HG03066 (cell line): ENCODE results near the gene HES6.
"Not testable (repeated sequence)": the region's sequence is repeated elsewhere in the genome, so short reads cannot be mapped to it uniquely, and the experiment has no call there.

Experiments used
- ATAC-seq: cut with Tn5 transposase; IDR thresholded peaks from one replicate; pipeline ENCODE4 v1.9.1; 2021; ENCODE audit warnings: low read depth; ENCODE audit not compliant: unreplicated experiment

Gene HES6

DNA sequence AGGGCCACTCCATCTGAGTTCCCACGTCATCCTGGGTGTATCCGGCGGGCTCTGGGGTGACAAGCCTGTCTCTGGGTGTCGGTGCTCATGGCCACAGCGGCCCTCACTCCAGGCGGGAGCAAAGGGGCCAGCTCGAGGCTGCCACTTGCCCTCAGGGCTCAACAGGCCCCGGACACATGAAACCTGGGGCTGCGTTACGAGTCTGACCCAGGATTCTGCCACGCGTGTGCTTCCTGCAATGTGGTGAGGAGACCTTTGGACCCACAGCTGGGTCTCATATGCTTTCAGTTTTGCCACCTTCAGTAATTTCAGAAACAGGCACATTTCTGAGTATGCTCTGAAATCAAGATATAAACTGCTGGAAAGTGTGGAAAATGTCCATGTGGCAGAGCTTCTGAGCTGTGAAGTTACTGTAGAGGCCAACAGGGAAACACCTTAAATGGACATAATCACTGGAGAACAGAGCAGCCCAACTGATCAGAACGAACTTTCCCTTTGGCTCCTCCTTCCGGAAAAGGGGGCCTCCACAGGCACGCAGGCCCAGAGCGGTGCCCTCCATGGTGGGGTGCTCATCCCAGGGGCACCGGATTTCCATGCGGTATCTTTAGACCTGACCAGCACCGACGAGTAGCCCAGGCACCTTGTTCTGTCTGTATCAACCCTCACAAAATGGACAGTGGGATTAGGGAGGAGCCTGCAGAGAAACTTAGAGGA is 34.5 kb upstream of the HES6 start:
- ATAC-seq = no peak

DNA sequence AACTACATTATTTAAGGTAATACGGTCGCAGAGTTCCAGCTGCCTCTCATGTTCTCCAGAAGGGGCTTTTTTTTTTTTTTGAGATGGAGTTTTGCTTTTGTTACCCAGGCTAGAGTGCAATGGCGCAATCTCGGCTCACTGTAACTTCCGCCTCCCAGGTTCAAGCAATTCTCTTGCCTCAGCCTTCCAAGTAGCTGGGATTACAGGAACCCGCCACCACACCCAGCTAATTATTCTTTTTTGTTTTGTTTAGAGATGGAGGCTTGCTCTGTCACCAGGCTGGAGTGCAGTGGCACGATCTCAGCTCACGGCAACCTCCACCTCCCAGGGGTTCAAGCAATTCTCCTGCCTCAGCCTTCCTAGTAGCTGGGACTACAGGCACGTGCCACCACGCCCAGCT is 33.6 kb upstream of the HES6 start:
- not testable (repeated sequence) for ATAC-seq

DNA sequence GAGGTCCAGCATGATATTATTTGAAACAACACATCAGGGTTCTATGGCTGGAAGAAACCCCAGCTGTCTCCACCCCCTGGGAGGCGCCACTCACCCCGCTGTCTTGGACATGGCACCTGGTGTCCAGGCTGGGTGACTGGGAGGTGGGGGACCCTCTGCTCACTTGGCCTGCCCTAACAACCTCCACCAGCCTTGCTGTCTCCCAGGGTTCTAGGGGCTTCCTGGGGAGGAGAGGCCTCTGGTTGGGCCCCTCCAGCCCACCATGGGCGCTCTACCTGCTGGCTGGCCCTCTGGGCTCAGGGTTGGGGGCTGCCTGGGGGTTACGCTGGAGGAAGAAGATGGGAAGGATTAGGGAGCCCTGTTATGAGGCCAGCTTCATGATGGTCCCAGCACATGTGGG is 32.3 kb upstream of the HES6 start:
- no peak for ATAC-seq

DNA sequence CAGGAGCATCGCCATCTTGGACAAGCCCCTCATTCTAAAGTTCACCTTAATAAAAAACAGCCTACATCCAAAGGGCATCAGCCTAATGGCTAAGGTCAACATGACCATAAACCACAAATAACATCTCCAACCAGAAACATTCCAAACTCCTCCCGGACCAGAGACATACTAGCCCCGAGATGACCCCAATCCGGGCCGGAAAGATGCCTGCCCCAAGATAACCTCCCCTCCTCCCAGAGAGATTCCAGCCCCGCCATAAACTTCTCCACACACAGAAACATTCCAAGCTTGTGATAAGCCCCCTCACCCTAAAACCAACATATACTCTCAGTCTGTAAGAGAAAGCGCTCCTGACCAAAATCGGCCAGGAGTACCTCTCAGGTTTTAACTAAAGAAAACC is 31.8 kb upstream of the HES6 start:
- not testable (repeated sequence) for ATAC-seq

DNA sequence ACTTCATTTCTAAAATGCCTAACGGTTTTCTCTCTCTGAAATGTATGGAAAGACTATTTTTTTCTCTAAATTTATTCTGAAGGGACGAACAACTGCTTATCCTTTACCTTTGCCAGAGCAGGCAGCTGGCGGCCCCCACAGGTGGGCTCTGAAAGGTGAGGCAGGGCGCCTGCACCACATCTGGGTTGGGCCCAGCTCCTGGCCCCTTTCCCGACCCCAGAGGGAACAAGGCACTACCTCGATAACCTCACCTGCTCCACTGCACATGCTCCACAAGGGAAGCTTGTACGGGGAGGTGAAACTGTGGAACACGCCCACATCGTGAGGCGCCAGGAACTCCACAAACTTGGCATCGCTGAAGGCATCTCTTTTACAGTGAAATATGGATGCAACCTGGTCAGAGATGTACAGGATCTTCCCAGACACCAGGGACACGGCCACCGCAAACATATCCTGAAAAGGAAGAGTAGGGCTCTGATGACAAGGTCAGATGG is 31.3 kb upstream of the HES6 start:
- ATAC-seq = no peak

DNA sequence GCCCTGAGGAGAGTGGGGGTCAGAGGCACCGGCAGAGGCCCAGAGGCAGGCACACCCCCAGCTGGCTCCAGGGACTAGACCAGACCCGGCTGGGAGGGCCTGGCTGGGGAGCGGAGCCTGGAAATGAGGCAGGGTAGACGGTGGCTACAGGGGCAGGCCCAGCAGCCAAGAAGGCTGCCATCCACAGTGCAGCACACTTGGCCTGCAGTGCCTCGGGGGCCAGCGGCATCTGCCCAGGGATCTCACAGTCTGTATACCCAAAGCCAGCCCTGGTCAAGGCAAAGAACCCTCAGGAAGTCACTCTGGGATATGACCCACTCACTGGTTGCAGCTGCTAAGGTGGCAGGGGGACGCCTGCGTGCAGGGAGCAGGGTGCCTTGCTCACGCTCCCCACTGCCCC is 30.8 kb upstream of the HES6 start:
- ATAC-seq = no peak

DNA sequence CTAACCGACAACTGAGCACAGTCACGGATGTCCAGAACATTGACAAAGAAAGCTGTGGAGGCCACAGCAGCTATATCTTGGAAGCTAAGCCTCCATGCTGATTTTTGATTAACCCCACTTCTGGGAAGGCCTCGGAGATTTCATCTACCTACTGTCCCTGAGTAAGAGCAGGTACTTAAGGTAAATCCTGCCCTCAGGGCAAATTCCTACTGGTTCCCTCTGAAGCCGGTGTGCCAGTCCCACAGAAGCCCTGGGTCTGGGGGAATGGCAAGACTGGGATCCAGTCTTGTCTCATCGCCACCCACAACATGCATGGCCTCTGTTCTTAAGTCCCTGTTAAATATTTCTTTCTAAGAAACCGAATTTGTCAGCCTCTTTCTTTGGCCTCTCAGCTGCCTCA is 29.9 kb upstream of the HES6 start:
- ATAC-seq = no peak

DNA sequence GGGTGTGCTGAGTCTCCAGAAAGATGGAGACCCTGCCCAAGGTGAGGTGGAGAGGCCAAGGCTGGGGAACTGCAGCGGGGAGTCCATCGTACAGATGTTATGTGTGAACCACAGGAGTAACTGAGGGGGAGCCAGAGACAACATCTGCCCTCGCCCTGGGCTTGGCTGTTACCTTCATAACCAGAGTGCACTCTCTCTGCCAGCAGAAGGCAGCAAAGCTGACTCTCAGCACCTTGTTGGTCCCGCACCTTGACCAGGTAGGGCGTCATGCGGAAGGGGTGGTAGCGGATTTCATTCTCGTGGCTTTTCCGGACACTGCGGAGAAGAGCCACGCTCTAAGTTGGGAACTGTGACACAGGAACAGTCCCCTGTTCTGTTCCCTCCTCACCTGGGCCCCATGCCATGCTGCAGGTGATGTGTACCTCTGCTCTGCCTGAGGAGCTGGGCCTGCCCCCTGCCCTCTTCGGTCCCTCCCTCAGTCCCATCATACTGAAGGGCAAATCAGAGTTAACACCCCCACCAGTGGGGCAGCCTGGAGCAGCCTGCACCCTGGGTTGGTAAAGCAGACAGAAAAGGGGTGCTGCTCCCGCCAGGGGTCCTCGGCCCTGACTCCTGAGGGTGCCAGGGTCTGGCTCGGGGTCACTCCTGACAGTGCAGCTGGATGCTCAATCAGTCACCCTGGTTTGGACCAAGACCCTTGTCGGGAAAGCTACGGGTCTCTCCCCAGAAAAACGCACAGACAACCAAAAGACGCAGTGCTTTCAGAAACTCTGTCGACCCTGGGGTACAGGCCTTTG is 28.2 kb upstream of the HES6 start:
- ATAC-seq = no peak

DNA sequence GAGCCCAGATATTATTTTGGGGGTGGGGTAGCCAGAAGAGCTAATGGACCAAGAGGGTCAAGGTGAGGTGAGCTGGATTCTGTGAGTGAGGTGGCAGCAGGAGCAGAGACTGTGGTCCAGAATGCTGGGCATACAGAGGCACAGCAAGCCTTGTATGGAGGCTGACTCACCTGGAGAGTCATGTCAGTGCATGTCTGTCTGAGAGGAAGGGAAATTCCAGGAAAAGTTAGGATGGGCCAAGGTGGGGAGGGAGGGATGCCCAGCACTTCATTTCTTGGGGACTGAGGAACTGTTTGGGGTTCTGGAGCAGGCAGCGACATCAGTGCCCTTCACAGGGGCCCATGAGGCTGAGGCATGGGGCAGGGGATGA is 27.5 kb upstream of the HES6 start:
- no peak for ATAC-seq

DNA sequence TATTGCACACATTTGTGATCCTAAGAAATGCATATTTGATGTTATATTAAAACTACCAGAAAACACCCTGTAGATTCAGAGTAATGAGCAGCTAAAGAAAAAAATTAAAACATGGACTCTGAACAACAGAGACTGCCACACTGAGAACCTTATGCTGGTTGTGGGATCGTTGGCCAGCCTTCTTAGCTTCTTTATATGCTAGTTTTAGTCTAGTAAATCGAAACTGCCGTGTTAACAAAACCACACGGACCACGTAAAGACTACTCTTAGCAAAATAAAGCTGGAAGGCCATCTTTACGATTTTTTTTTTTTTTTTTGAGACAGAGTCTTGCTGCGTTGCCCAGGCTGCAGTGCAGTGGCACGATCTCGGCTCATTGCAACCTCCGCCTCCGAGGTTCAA is 25.8 kb upstream of the HES6 start:
- ATAC-seq = no peak

DNA sequence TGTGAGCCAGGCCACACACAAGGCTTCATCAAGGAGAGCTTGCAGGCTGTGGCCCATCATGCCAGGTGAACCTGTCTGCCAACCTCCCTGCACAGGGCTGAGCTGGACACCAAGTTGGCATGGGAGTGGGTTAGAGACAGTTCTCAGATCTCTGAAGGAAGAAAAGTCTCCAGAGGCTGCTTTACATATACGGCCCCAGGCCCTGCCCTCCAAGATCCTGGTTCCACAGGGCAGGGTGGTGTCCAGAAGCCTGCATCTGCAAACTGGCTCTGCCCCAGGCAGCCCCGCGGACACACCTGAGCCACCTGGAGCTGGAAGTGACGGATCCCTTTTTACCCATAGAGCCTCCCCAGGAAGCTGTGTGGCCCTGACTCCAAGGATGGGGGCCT is 24.2 kb upstream of the HES6 start:
- no peak for ATAC-seq

DNA sequence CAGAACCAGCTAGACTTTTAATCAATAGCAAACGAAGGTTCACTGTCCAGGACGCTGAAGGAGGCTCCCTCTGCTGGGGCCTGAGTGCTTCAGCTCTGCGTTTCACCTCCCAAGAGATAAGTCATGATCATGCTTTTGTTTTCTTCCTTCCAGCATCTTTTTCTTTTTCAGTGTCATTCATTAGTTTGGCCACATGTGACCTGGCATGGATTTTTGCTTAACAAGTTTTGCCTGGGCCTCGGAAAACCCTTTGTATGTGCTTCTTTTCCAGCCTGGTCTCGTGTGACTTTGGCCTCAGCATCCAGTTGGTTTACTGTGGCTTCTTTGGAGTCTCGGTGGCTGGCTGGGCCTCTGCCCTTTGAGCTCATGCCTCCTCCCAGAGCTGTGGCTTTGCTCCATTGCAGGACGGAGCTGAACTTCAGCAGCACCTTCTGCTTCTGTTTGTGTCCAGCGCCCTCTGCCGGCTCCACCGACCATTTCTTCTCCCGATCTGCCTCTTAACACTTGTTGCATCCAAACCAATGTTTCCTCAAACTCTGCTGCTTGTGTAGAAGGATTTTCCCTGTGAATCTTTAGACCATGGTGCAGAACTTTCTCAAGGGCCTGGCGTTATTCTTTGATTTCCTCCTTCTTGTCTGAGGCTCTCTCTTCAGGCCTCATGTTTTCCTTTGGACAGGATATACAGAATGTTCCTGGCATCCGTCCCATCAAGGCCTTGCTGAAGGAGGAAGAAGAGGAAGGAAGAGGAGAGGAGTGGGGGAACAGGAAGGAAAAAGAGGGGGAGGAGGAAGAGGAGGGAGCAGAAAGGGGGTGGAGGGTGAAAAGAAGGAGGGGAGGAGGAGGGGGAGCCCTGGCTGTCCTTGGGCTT is 23.6 kb upstream of the HES6 start:
- no peak for ATAC-seq

DNA sequence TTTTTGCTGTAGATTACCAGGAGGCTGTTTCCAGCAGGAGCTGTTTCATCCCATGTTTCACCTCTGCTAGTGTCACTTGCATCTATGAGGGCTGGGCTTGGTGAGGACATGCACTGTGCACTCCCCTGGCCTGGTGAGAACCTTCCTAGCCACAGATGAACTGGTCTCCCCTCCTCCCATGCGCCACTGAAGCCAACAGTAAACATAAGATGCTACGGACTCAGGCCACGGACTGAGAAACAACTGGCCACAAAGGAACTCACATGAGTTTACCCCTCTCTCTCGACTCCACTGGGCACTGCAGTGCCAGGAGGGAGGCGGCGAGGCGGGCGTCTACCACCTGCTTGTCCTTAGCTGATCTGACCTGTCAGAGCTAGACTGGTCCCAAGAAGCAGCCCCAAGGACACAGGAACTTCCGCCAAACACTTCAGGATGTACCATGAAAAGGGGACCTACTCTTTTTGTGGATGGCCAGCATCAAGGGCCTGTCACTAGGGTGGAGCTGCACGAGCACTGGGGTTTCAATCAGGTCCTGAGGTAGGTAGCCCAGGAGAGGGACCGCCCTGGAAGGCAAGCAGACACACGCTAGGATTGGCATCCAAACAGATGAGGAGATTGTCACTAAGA is 22.8 kb upstream of the HES6 start:
- ATAC-seq = no peak

DNA sequence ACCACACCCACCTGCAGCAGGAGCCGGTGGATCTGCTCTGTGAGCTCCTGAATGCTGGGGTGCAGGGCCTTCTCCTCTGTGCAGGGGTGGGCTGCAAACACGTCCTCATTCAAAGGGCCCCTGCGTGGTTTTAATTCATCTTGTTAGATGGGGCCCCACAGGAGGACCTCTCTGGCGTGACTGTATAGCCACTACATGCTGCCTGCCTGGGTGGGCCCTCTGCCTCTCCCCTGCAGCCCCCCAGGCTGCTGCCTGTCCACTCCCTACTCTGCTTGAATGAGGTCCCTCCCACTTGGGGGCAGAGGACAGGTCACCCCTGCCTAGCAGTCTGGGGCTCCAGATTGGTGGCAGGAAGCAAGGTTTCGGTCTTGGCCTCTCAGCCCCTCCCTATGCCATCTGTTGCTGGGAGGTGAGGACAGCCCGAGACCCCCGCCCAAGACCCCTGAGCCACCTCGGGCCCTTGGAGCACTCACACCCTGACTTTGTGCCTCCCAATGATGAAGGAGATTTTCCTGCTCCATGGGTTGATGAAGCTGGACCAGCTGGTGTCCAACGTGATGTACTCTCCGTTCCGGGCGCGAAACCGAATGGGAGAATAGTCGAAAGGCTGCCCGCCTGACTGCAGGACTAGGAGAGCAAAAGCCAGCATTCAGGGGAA is 22.0 kb upstream of the HES6 start:
- no peak for ATAC-seq

DNA sequence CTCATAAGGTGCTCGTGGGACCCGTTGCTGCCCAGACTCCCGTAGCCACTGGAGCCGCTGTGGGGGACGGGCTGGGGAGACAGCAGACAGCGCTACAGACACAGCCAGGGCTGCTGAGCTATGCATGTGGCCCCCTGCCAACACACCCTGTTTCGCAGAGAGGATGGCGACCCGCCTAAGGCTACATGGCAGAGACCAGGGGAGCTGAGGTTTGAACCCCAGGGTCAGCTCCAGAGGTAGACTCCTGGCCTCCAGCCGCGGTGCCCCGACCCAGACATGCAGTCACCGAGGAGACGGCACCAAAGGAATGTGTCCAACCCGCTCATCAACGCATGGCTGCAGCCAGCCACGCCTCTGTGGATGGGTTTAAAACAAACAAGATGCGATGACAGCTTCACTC is 21.0 kb upstream of the HES6 start:
- ATAC-seq = no peak

DNA sequence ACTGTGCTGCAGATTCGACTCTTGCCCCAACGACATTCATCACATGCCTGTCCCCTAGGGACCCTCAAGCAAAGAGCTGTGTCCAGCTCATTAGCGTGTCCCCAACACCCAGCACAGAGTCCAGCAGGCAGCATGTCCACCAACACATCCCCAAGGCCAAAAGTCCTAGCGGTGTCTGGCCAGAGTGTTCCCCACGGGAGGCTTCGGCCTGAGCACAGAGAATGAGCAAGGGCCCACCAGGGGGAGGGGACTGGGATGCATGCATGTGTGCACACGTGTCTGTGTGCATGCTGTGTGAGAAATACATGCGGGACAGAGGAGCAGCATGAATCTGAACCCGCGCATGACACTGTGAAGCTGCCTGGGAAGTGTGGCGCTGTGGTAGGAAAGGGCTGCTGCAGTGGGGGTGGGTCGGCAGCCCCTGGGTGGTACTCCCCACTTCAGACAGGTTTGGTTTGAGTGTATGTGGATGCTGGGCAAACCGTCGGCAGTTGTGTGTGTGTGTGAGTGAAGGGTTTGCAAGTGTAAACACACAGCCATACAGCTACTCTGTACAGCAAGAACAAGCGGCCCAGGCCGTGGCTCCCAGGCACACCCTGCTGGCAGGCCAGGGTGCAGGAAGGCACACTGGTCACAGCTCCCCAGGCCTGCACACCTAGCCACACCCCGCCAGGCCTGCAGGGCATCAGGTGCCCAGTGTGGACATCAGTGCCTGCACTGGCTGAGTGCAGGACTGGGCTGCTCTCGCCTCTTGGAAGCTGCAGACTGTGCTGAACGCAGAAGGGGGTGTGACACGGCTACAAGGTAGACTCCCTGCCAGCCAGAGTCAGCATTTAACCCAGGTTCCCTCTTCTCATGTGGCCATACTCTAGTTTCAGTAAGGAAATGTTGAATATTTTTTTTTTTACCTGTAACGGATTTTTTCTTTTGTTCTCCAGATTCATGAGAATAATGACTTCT is 19.5 kb upstream of the HES6 start:
- ATAC-seq = no peak

DNA sequence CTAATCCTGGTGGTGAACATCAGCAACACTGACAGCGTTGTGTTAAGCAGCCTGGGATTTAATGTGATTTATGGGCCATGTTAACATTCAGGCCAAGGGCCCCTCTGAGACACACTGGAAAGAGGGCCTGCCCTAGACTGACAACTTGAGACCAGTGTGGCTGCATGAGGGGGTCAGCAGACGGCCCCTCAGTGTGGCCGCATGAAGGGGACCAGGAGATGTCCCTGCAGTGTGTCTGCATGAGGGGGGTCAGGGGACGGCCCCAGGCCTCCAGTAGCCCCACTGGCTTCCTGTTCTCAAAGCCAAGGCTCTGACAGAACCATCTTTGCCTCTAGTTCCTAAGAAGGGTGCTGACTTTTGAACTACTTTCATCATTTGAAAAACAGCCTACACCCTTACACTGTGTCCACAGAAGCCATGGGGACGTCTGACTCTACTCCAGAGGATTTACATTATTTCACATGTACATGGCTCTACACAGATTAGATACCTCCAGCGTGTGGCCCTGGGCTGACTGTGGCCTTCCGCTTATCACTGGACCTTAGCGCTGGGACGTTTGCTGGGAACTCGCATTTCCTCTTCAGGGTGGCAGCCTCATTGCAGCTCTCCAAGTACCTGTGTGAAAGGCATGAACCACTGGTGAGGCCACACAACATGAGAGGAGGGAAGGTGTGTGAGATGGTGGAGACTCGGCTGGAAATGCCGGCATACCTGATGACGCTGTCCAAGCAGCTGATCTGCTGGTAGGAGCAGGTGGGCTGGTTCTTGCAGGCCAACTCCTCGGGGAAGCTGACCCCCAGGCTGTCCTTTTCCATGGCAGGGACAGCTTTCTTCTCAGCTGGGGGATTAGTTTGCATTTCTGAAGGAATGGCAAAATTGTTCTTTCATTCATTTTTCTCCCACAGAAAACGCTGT is 18.2 kb upstream of the HES6 start:
- no peak for ATAC-seq

DNA sequence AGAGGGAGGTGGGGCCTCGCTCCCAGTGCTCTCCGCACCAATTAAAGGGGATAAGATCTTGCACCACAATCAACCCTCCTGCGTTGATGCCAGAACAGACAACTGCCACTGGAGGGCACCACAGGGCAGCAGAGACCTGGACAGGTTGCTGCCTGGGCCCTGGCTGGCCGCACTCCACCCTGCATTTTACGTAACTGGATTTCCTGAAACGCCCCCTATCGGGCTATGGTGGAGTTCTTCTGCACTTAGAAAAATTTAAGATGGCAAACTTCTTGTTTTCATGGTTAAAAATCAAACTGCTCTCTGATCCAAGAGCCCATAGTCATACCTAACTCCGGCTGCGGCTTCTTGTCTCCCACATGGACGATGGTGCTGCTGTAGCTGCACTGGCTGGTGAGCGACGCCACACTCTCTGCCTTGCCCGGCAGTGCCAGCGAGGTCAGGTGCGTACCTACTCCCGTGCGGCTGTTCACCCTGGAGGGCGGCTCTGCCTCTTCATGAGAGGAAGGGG is 16.8 kb upstream of the HES6 start:
- no peak for ATAC-seq
